ENCODE results near the gene ACSS1.

DNA sequence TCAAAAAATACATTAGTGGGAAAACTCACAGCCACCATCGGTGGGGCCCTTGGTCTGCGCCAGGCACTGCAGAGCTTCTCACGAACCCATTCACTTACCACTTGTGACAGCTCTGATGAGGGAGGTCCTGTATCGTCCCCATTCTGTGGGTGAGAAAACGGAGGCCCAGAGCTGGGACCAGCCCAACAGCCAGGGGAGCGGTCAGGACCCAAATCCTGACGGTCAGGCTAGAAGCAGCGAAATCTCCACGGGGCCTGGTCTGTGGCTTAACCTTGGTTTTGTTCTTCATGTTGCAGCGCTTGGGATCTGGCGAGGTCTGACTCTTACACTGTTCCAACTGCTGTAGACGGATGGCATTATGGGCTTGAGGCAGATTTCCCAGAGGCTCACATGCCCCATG is 31.7 kb upstream of the ACSS1 start:
- TF ChIP-seq YY1 (IDR thresholded peaks at IDR 0.05; ENCODE audit: insufficient read depth, insufficient read length), result no peak
- no peak for TF ChIP-seq ZNF274 (IDR thresholded peaks at IDR 0.05; ENCODE audit: low read depth, low read length)
- TF ChIP-seq SUZ12 (IDR thresholded peaks at IDR 0.05; ENCODE audit: extremely low read depth, insufficient read depth, insufficient read length), result no peak
